IPS-NIHi11 (cell line): ENCODE measurements around the gene EGR4.
A peak's percentile ranks its signal among the peaks of the same experiment; 100 is the strongest.

Experiments
- DNase-seq: peaks from one replicate; pipeline ENCODE4 v3.0.0; 2012; ENCODE audit warnings: mixed read lengths, low spot score

Gene EGR4

GRCh38 chr2:73293534-73294171 lies at the start of gene EGR4:
Gene EGR4, minus strand, starts transcription at chr2:73293548. Its CDS starts 231 bp downstream, at chr2:73293317.
- peak; percentile 98 for DNase-seq

GRCh38 chr2:73341039-73341438 lies 47.7 kb upstream of the EGR4 start:
- no peak for DNase-seq

GRCh38 chr2:73339201-73339600 lies 45.9 kb upstream of the EGR4 start:
- DNase-seq, result peak; percentile 29

- no peak for DNase-seq
Observed at GRCh38 chr2:73337828-73338227, 44.5 kb upstream of the EGR4 start.

- DNase-seq, result no peak
Observed at GRCh38 chr2:73334620-73335019, 41.3 kb upstream of the EGR4 start.

- DNase-seq, result no peak
Observed at GRCh38 chr2:73334045-73334444, 40.7 kb upstream of the EGR4 start.

- no peak for DNase-seq
Observed at GRCh38 chr2:73333564-73333963, 40.2 kb upstream of the EGR4 start.

- DNase-seq, result no peak
Observed at GRCh38 chr2:73324126-73324725, 30.9 kb upstream of the EGR4 start.

- DNase-seq, result no peak
Observed at GRCh38 chr2:73323551-73323950, 30.2 kb upstream of the EGR4 start.

- DNase-seq, result no peak
Observed at GRCh38 chr2:73314441-73314840, 21.1 kb upstream of the EGR4 start.

- DNase-seq, result no peak
Observed at GRCh38 chr2:73307720-73308119, 14.4 kb upstream of the EGR4 start.

GRCh38 chr2:73301636-73302035 lies 8.3 kb upstream of the EGR4 start:
- no peak for DNase-seq

- no peak for DNase-seq
Observed at GRCh38 chr2:73300926-73301325, 7.6 kb upstream of the EGR4 start.

GRCh38 chr2:73297586-73297985 lies 4.2 kb upstream of the EGR4 start:
- DNase-seq, result no peak

- DNase-seq, result no peak
Observed at GRCh38 chr2:73297151-73297559, 3.8 kb upstream of the EGR4 start.

GRCh38 chr2:73295751-73296400 lies 2.5 kb upstream of the EGR4 start:
- DNase-seq, result peak; percentile 39

GRCh38 chr2:73294239-73294638 lies 891 bp upstream of the EGR4 start:
- no peak for DNase-seq

GRCh38 chr2:73292906-73293533 lies 328 bp downstream of the EGR4 start:
- peak; percentile 33 for DNase-seq

- no peak for DNase-seq
Observed at GRCh38 chr2:73292316-73292905, 937 bp downstream of the EGR4 start.

- DNase-seq, result peak; percentile 79
Observed at GRCh38 chr2:73291461-73292315, 1.7 kb downstream of the EGR4 start.

GRCh38 chr2:73291093-73291460 lies 2.3 kb downstream of the EGR4 start:
- DNase-seq, result peak; percentile 84
